Testis (tissue), 2 donors: ENCODE measurements around the gene TAP1.

Source experiments
- CTCF ChIP-seq, 3 experiments: fragments of 450-650 bp in 2 of 3; fragments of 200-600 bp in 1 of 3; sonication (generic) in 1 of 3; IDR thresholded peaks; one replicate each; pipeline ENCODE4 v1.5.1; 2016 to 2019; ENCODE audit warnings: antibody characterized with exemption in 3 of 3, mild to moderate bottlenecking in 2 of 3, moderate library complexity in 1 of 3
- POLR2A ChIP-seq: fragments of 450-650 bp; IDR thresholded peaks from one replicate; pipeline ENCODE4 v1.6.1; 2017; ENCODE audit warnings: antibody characterized with exemption, mild to moderate bottlenecking, moderate library complexity

GRCh38 chr6:32867022-32867477 lies 13.5 kb upstream of the TAP1 start:
- TF ChIP-seq CTCF (IDR thresholded peaks at IDR 0.05) (no peak), POLR2A (no peak)
